ENCODE results near the gene LIM2.
"Not testable (repeated sequence)": the region's sequence is repeated elsewhere in the genome, so short reads cannot be mapped to it uniquely, and the experiment has no call there.

The LIM2 gene

DNA sequence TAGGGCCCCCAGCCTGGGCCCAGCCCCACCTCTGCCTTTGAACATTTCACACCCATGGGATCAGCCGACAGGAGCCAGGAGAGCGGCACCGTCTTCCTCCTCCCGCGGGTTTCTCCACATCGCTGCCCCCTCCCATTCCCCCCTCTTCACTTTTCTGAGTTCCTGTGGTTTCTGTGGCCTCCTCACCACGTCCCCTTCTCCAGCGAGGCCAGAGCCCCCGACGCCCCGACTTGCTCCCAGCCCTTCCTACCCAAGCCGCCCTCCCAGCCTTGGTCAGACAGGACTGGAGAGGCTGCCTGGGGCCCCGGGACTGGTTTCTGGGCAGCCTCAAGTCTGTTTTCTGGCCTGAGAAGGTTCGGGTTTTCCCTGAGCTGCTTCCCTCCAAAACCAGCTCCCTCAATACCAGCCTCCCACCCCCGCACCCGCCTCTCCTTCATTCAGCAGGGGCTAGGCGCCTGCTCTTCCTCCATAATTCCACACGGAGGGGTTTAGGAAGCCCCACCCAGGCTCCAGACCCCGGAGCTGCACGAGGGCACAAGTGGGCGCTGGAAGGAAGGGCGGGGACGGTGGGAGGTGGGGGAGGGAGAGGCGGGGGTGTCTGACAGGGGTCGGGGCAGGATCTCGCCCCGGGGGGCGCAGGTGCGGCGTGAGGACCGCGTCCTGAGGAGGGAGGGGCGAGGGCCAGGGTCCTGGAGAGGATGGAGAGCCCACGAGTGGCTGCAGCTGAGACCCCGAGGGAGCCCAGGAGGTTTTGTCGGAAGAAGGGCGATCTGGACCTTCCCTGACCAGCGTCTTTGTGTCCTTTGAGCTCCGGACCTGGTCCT is 33.7 kb upstream of the LIM2 start:
- Histone ChIP-seq H3K4me1 (ENCODE audit: control extremely low read depth in 1 of 4, control insufficient read depth in 4 of 4, insufficient read depth in 4 of 4, low read length in 3 of 4) (peaks cover 3 to 51% (median 39%) of the 10 kb centered on the region in 4 experiments), H3K9me3 (ENCODE audit: control extremely low read depth in 1 of 5, control insufficient read depth in 4 of 5, insufficient read depth in 2 of 5, low read depth in 1 of 5, low read length in 4 of 5) (no peaks in the 10 kb centered on the region), H3K27me3 (replicated peaks in 2 of 5; ENCODE audit: control insufficient read depth in 4 of 5, insufficient read depth in 5 of 5, low read length in 4 of 5) (peaks cover 0 to 2% (median 0%) of the 10 kb centered on the region in 5 experiments), H3K27ac (ENCODE audit: insufficient read depth in 1 of 2, low read depth in 1 of 2, low read length in 2 of 2, poor library complexity in 1 of 2, severe bottlenecking in 2 of 2) (no peak overlapping the region), H3K4me3 (ENCODE audit: control insufficient read depth in 1 of 7, extremely low read depth in 1 of 7, insufficient read depth in 4 of 7, low read depth in 2 of 7, low read length in 6 of 7) (peak overlapping the region in 3 of 7 experiments; percentile 33 to 48 (median 36)), H3K36me3 (ENCODE audit: control insufficient read depth in 4 of 4, insufficient read depth in 4 of 4, low read length in 3 of 4) (no peaks in the 10 kb centered on the region)
- POLR2A ChIA-PET: interaction anchor here (1.0 kb wide), 1 partner anchor 19 kb away, joined by 7 read pairs; no protein-coding TSS in a partner anchor
- under 1% methylated on average over 27 of the region's 39 CpGs for WGBS (ENCODE audit: insufficient coverage)
- CTCF ChIA-PET: interaction anchor here (0.8 to 7.3 kb wide), 22 partner anchors 9 to 238 kb away, joined by 3 to 101 read pairs (median 4); partner anchors contain the start of genes CLDND2, NKG7 and VSIG10L
- DNase-seq: peak in 2 of 3 donors; percentile 37 to 39

DNA sequence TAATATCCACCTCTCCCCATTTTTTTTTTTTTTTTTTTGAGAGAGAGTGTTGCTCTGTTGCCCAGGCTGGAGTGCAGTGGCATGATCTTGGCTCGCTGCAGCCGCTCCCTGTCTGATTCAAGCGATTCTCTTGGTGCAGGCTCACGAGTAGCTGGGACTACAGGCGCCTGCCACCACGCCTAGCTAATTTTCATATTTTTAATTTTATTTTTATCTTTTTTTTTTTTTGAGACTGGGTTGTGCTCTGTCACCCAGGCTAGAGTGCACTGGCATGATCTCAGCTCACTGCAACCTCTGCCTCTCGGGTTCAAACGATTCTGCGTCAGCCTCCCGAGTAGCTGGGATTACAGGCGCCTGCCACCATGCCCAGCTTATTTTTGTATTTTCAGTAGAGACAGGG is 32.7 kb upstream of the LIM2 start:
- H3K36me3 ChIP-seq (ENCODE audit: control insufficient read depth in 4 of 4, insufficient read depth in 4 of 4, low read length in 3 of 4); H3K27ac ChIP-seq (ENCODE audit: insufficient read depth in 1 of 2, low read depth in 1 of 2, low read length in 2 of 2, poor library complexity in 1 of 2, severe bottlenecking in 2 of 2); H3K4me3 ChIP-seq (ENCODE audit: control insufficient read depth in 1 of 7, extremely low read depth in 1 of 7, insufficient read depth in 4 of 7, low read depth in 2 of 7, low read length in 6 of 7); H3K27me3 ChIP-seq (replicated peaks in 2 of 5; ENCODE audit: control insufficient read depth in 4 of 5, insufficient read depth in 5 of 5, low read length in 4 of 5); H3K9me3 ChIP-seq (ENCODE audit: control extremely low read depth in 1 of 5, control insufficient read depth in 4 of 5, insufficient read depth in 2 of 5, low read depth in 1 of 5, low read length in 4 of 5); POLR2A ChIA-PET; DNase-seq: not testable (repeated sequence)
- CTCF ChIA-PET: interaction anchor here (0.8 to 7.3 kb wide), 15 partner anchors 13 to 237 kb away, joined by 3 to 101 read pairs (median 4); partner anchors contain the start of genes CLDND2, NKG7 and VSIG10L
- peaks cover 3 to 58% (median 42%) of the 10 kb centered on the region in 4 experiments for H3K4me1 ChIP-seq (ENCODE audit: control extremely low read depth in 1 of 4, control insufficient read depth in 4 of 4, insufficient read depth in 4 of 4, low read length in 3 of 4)
- WGBS (ENCODE audit: insufficient coverage): 98% methylated on average over 8 of the region's 11 CpGs

DNA sequence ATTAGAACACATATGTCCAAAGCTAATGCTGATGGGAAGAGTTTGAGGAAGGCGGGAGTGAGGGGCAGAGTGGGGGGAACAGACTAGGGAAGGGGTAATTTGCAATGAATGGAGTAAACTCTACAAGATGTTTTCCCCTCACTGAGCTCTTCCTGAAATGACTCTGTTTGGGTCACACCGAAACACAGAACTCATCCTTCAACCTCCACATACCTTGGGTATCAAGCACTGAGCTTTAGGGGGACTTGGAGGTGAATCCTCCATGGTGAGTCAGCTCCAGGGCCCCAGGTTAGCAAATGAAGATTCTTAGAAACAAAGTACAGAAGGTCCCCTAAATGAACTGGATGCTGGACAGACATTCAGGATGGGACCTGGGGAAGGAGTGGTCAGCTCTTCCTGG is 30.9 kb upstream of the LIM2 start:
- H3K4me1 ChIP-seq (ENCODE audit: control extremely low read depth in 1 of 4, control insufficient read depth in 4 of 4, insufficient read depth in 4 of 4, low read length in 3 of 4): peaks cover 3 to 58% (median 42%) of the 10 kb centered on the region in 4 experiments
- no peak overlapping the region for H3K4me3 ChIP-seq (ENCODE audit: control insufficient read depth in 1 of 7, extremely low read depth in 1 of 7, insufficient read depth in 4 of 7, low read depth in 2 of 7, low read length in 6 of 7)
- WGBS (ENCODE audit: insufficient coverage): no CpG with 5 or more reads among the region's 2 CpGs
- ChIA-PET POLR2A (no interaction called here), CTCF (interaction anchor here (1.0 to 7.3 kb wide), 11 partner anchors 9 to 243 kb away, joined by 3 to 101 read pairs (median 4); no protein-coding TSS in a partner anchor)
- DNase-seq: no peak
- H3K27me3 ChIP-seq (replicated peaks in 2 of 5; ENCODE audit: control insufficient read depth in 4 of 5, insufficient read depth in 5 of 5, low read length in 4 of 5): peaks cover 0 to 2% (median 0%) of the 10 kb centered on the region in 5 experiments
- no peaks in the 10 kb centered on the region for H3K9me3 ChIP-seq (ENCODE audit: control extremely low read depth in 1 of 5, control insufficient read depth in 4 of 5, insufficient read depth in 2 of 5, low read depth in 1 of 5, low read length in 4 of 5)
- no peak overlapping the region for H3K27ac ChIP-seq (ENCODE audit: insufficient read depth in 1 of 2, low read depth in 1 of 2, low read length in 2 of 2, poor library complexity in 1 of 2, severe bottlenecking in 2 of 2)
- H3K36me3 ChIP-seq (ENCODE audit: control insufficient read depth in 4 of 4, insufficient read depth in 4 of 4, low read length in 3 of 4): peaks cover 0 to 5% (median 4%) of the 10 kb centered on the region in 4 experiments

DNA sequence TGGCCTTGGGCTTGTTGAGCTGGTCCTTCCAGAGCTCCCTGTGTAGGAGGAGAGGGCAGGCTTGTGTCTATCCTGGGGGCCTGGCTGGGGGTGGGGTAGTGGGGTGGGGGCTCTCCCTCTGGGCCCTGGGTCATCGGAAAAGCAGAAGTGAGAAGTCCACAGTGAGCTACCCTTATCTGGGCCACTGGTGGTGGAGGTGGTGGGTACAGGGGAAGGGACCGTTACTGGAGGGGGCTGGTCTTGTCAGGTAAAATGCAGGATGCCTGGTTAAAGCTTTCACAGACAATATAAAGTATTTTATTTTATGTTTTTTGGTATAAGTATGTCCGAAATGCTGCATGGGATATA is 30.0 kb upstream of the LIM2 start:
- ChIA-PET POLR2A (interaction anchor here (0.8 kb wide), 1 partner anchor 43 kb away, joined by 3 read pairs; no protein-coding TSS in a partner anchor), CTCF (interaction anchor here (0.8 to 7.3 kb wide), 11 partner anchors 10 to 244 kb away, joined by 3 to 101 read pairs (median 6); no protein-coding TSS in a partner anchor)
- DNase-seq: peak in 2 of 3 donors; percentile 29 to 66
- Histone ChIP-seq H3K4me1 (ENCODE audit: control extremely low read depth in 1 of 4, control insufficient read depth in 4 of 4, insufficient read depth in 4 of 4, low read length in 3 of 4) (peaks cover 3 to 58% (median 42%) of the 10 kb centered on the region in 4 experiments), H3K9me3 (ENCODE audit: control extremely low read depth in 1 of 5, control insufficient read depth in 4 of 5, insufficient read depth in 2 of 5, low read depth in 1 of 5, low read length in 4 of 5) (no peaks in the 10 kb centered on the region), H3K27me3 (replicated peaks in 2 of 5; ENCODE audit: control insufficient read depth in 4 of 5, insufficient read depth in 5 of 5, low read length in 4 of 5) (no peaks in the 10 kb centered on the region), H3K27ac (ENCODE audit: insufficient read depth in 1 of 2, low read depth in 1 of 2, low read length in 2 of 2, poor library complexity in 1 of 2, severe bottlenecking in 2 of 2) (peak overlapping the region in 1 of 2 experiments; percentile 49), H3K36me3 (ENCODE audit: control insufficient read depth in 4 of 4, insufficient read depth in 4 of 4, low read length in 3 of 4) (peaks cover 0 to 5% (median 4%) of the 10 kb centered on the region in 4 experiments), H3K4me3 (ENCODE audit: control insufficient read depth in 1 of 7, extremely low read depth in 1 of 7, insufficient read depth in 4 of 7, low read depth in 2 of 7, low read length in 6 of 7) (peak overlapping the region in 5 of 7 experiments; percentile 10 to 44 (median 39))
- no CpG with 5 or more reads among the region's 3 CpGs for WGBS (ENCODE audit: insufficient coverage)

DNA sequence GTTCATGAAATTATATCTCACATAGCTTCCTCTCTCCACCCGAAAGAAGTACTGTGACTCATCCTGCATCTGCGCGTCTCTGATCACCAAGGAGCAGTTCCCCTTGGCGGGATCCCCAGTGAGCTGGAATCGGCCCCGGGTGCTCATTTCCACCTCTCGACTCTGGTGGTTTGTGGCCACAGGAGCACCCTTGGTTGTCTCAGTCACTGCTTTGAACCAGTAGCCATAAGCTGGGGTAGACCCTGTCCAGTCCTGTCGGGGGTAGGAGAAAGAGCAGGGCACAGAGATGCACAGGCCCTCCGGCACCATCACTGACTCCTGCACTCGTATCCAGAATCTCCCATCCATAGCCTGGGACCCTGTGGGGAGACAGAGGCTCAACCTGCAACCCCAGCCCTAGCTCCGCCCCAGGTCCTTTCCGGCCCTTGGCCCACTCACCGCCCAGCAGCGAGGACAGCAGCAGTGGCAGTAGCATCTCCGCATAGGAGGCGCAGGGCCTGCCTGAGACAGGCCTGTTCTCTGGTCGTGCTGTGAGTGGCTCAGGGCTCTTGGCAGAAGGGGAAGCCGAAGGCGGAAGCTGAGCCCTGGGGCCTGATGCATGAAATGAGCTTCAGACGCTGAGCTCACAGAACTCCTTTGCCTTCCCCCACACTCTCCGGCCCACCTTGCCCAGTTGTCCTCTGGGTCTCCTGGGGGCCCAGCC is 29.5 kb upstream of the LIM2 start, which contains the start of gene SIGLEC10:
Gene SIGLEC10, minus strand, starts transcription at position 536 of the 703 bp plus-strand sequence. Its CDS starts 61 bp downstream, at position 475.
- H3K4me3 ChIP-seq (ENCODE audit: control insufficient read depth in 1 of 7, extremely low read depth in 1 of 7, insufficient read depth in 4 of 7, low read depth in 2 of 7, low read length in 6 of 7): peak within 1 kb of the TSS in 6 of 7 experiments; percentile 10 to 44 (median 32)
- ChIA-PET CTCF (interaction anchor here (0.8 to 7.3 kb wide), 12 partner anchors 9 to 245 kb away, joined by 3 to 101 read pairs (median 5); no protein-coding TSS in a partner anchor), POLR2A (interaction anchor here (0.8 kb wide), 1 partner anchor 43 kb away, joined by 3 read pairs; no protein-coding TSS in a partner anchor)
- peaks cover 0 to 5% (median 4%) of the 10 kb centered on the region in 4 experiments for H3K36me3 ChIP-seq (ENCODE audit: control insufficient read depth in 4 of 4, insufficient read depth in 4 of 4, low read length in 3 of 4)
- H3K4me1 ChIP-seq (ENCODE audit: control extremely low read depth in 1 of 4, control insufficient read depth in 4 of 4, insufficient read depth in 4 of 4, low read length in 3 of 4): peaks cover 3 to 58% (median 42%) of the 10 kb centered on the region in 4 experiments
- peak; percentile 77 to 93 (median 90) for DNase-seq
- no peaks in the 10 kb centered on the region for H3K9me3 ChIP-seq (ENCODE audit: control extremely low read depth in 1 of 5, control insufficient read depth in 4 of 5, insufficient read depth in 2 of 5, low read depth in 1 of 5, low read length in 4 of 5)
- WGBS (ENCODE audit: insufficient coverage): 9% methylated on average over 17 of the region's 21 CpGs
- no peaks in the 10 kb centered on the region for H3K27me3 ChIP-seq (replicated peaks in 2 of 5; ENCODE audit: control insufficient read depth in 4 of 5, insufficient read depth in 5 of 5, low read length in 4 of 5)
- peak within 1 kb of the TSS in 1 of 2 experiments; percentile 49 for H3K27ac ChIP-seq (ENCODE audit: insufficient read depth in 1 of 2, low read depth in 1 of 2, low read length in 2 of 2, poor library complexity in 1 of 2, severe bottlenecking in 2 of 2)

DNA sequence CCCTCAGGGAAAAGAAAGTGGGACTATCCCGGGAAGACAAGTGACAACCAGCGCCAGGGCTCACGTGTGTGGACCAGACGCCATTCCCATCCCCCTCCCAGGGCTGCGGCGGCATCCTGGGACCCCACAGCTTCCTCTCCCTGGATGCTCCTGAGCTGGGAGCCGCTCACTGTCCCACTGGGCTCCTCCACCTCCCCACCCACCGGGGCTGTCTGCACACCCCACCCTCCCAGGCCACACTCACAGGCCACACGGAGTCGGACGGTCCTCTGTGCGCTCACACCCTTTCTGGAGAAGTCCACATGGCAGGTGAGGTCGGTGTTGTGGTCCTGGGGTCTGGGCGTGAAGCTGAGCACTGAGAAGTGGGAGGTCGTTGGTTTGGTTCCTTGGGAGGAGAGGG is 28.6 kb upstream of the LIM2 start:
- DNase-seq; H3K27ac ChIP-seq (ENCODE audit: insufficient read depth in 1 of 2, low read depth in 1 of 2, low read length in 2 of 2, poor library complexity in 1 of 2, severe bottlenecking in 2 of 2); H3K27me3 ChIP-seq (replicated peaks in 2 of 5; ENCODE audit: control insufficient read depth in 4 of 5, insufficient read depth in 5 of 5, low read length in 4 of 5); H3K9me3 ChIP-seq (ENCODE audit: control extremely low read depth in 1 of 5, control insufficient read depth in 4 of 5, insufficient read depth in 2 of 5, low read depth in 1 of 5, low read length in 4 of 5); POLR2A ChIA-PET; H3K36me3 ChIP-seq (ENCODE audit: control insufficient read depth in 4 of 4, insufficient read depth in 4 of 4, low read length in 3 of 4): not testable (repeated sequence)
- CTCF ChIA-PET: interaction anchor here (0.9 to 7.3 kb wide), 3 partner anchors 8 to 17 kb away, joined by 3 to 101 read pairs (median 16); no protein-coding TSS in a partner anchor
- WGBS (ENCODE audit: insufficient coverage): 96% methylated on average over 3 of the region's 15 CpGs
- Histone ChIP-seq H3K4me1 (ENCODE audit: control extremely low read depth in 1 of 4, control insufficient read depth in 4 of 4, insufficient read depth in 4 of 4, low read length in 3 of 4) (peaks cover 3 to 54% (median 36%) of the 10 kb centered on the region in 4 experiments), H3K4me3 (ENCODE audit: control insufficient read depth in 1 of 7, extremely low read depth in 1 of 7, insufficient read depth in 4 of 7, low read depth in 2 of 7, low read length in 6 of 7) (peak overlapping the region in 1 of 7 experiments; percentile 39)

All from common myeloid progenitor, CD34-positive (primary cell).